ENCODE measurements around the gene MUC4.
"Not testable (repeated sequence)": the region's sequence is repeated elsewhere in the genome, so short reads cannot be mapped to it uniquely, and the experiment has no call there.

Gene MUC4

GRCh38 chr3:195762611-195763010 is 49.1 kb downstream of the MUC4 start:
- DNase-seq (ENCODE audit: low read depth in 2 of 2, low spot score in 1 of 2): no peak

GRCh38 chr3:195762249-195762585 is 49.5 kb downstream of the MUC4 start:
- no peak for DNase-seq (ENCODE audit: low read depth in 2 of 2, low spot score in 1 of 2)

- no peak for DNase-seq (ENCODE audit: low read depth in 2 of 2, low spot score in 1 of 2)
These were observed 50.0 kb downstream of the MUC4 start for GRCh38 chr3:195761567-195762248.

GRCh38 chr3:195761123-195761566 is 50.6 kb downstream of the MUC4 start:
- DNase-seq (ENCODE audit: low read depth in 2 of 2, low spot score in 1 of 2): no peak

- no peak for DNase-seq (ENCODE audit: low read depth in 2 of 2, low spot score in 1 of 2)
These were observed 51.2 kb downstream of the MUC4 start for GRCh38 chr3:195760345-195761122.

- no peak for DNase-seq (ENCODE audit: low read depth in 2 of 2, low spot score in 1 of 2)
These were observed 52.9 kb downstream of the MUC4 start for GRCh38 chr3:195758721-195759353.

- DNase-seq (ENCODE audit: low read depth in 2 of 2, low spot score in 1 of 2): no peak
These were observed 53.9 kb downstream of the MUC4 start for GRCh38 chr3:195757827-195758226.

GRCh38 chr3:195757438-195757770 is 54.3 kb downstream of the MUC4 start:
- no peak for DNase-seq (ENCODE audit: low read depth in 2 of 2, low spot score in 1 of 2)

GRCh38 chr3:195755791-195756676 is 55.7 kb downstream of the MUC4 start:
- peak in 1 of 2 donors; percentile 11 for DNase-seq (ENCODE audit: low read depth in 2 of 2, low spot score in 1 of 2)

GRCh38 chr3:195755391-195755790 is 56.3 kb downstream of the MUC4 start:
- DNase-seq (ENCODE audit: low read depth in 2 of 2, low spot score in 1 of 2): no peak

- DNase-seq (ENCODE audit: low read depth in 2 of 2, low spot score in 1 of 2): no peak
These were observed 56.8 kb downstream of the MUC4 start for GRCh38 chr3:195754906-195755305.

GRCh38 chr3:195754141-195754540 is 57.6 kb downstream of the MUC4 start:
- no peak for DNase-seq (ENCODE audit: low read depth in 2 of 2, low spot score in 1 of 2)

GRCh38 chr3:195753581-195753980 is 58.1 kb downstream of the MUC4 start:
- DNase-seq (ENCODE audit: low read depth in 2 of 2, low spot score in 1 of 2): no peak

GRCh38 chr3:195752546-195753331 is 59.0 kb downstream of the MUC4 start:
- no peak for DNase-seq (ENCODE audit: low read depth in 2 of 2, low spot score in 1 of 2)

- no peak for DNase-seq (ENCODE audit: low read depth in 2 of 2, low spot score in 1 of 2)
These were observed 59.7 kb downstream of the MUC4 start for GRCh38 chr3:195752066-195752465.

GRCh38 chr3:195751560-195751959 is 60.2 kb downstream of the MUC4 start:
- no peak for DNase-seq (ENCODE audit: low read depth in 2 of 2, low spot score in 1 of 2)

- no peak for DNase-seq (ENCODE audit: low read depth in 2 of 2, low spot score in 1 of 2)
These were observed 60.8 kb downstream of the MUC4 start for GRCh38 chr3:195750797-195751520.

- not testable (repeated sequence) for DNase-seq (ENCODE audit: low read depth in 2 of 2, low spot score in 1 of 2)
These were observed 62.6 kb downstream of the MUC4 start for GRCh38 chr3:195749101-195749500.

GRCh38 chr3:195748661-195749060 is 63.1 kb downstream of the MUC4 start:
- no peak for DNase-seq (ENCODE audit: low read depth in 2 of 2, low spot score in 1 of 2)

GRCh38 chr3:195746751-195747150 is 65.0 kb downstream of the MUC4 start:
- no peak for DNase-seq (ENCODE audit: low read depth in 2 of 2, low spot score in 1 of 2)

Data from stimulated activated CD8-positive, alpha-beta memory T cell treated with anti-CD3 and anti-CD28 coated beads, Interleukin-4, amount 100 ng/mL, for 4 hours (primary cell).